Keratinocyte (primary cell): ENCODE measurements around the gene SCRN2.

ENCODE experiments used
- EZH2 ChIP-seq: IDR thresholded peaks from one replicate; pipeline ENCODE4 v1.6.1; 2012; ENCODE audit warnings: inconsistent platforms, mild to moderate bottlenecking, low read length, moderate library complexity
- TF ChIP-seq, protein P1 (sequence below), 3 experiments: IDR thresholded peaks in 1 of 3; conservative IDR thresholded peaks in 1 of 3; optimal IDR thresholded peaks in 1 of 3; 2 replicates in 2 of 3; 3 replicates in 1 of 3; pipeline versions ENCODE3 to v1.5.1; 2011; ENCODE audit warnings: low read length in 3 of 3, mild to moderate bottlenecking in 3 of 3, moderate library complexity in 2 of 3, control low read depth in 1 of 3, inconsistent platforms in 1 of 3; ENCODE audit not compliant: insufficient read depth in 2 of 3; ENCODE audit errors: extremely low read depth in 1 of 3

DNA sequence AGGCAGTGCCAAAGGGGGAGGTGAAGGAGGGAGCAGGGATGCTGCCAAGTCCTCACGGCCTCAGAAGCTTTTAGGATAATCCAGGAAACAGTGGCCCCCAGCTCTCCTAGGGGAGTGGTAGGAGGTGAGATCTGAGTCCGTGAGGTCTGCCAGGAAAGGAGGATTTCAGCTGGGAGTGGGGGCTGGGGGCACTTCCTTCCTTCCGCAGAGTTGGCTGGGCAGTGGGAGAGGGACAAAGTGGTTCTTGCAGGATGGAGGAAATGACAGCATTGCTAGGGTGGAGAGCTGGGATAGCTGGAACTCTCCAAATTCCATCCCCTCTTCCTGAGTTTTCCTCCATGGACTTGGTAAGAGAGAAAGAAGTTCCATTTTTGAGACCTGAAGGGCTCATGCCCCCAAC lies 14.7 kb upstream of the SCRN2 start:
- TF ChIP-seq, protein P1, sequence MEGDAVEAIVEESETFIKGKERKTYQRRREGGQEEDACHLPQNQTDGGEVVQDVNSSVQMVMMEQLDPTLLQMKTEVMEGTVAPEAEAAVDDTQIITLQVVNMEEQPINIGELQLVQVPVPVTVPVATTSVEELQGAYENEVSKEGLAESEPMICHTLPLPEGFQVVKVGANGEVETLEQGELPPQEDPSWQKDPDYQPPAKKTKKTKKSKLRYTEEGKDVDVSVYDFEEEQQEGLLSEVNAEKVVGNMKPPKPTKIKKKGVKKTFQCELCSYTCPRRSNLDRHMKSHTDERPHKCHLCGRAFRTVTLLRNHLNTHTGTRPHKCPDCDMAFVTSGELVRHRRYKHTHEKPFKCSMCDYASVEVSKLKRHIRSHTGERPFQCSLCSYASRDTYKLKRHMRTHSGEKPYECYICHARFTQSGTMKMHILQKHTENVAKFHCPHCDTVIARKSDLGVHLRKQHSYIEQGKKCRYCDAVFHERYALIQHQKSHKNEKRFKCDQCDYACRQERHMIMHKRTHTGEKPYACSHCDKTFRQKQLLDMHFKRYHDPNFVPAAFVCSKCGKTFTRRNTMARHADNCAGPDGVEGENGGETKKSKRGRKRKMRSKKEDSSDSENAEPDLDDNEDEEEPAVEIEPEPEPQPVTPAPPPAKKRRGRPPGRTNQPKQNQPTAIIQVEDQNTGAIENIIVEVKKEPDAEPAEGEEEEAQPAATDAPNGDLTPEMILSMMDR (optimal IDR thresholded peaks at IDR 0.05 in 1 of 3, IDR thresholded peaks at IDR 0.05 in 1 of 3, conservative IDR thresholded peaks at IDR 0.05 in 1 of 3; ENCODE audit: extremely low read depth in 1 of 3, insufficient read depth in 2 of 3, low read length in 3 of 3), result no peak
- TF ChIP-seq EZH2, result no peak
